GM19328 (cell line): Measurements from ENCODE around the gene SMC5.
"Not testable (repeated sequence)": the region's sequence is repeated elsewhere in the genome, so short reads cannot be mapped to it uniquely, and the experiment has no call there.

Experiments used
- ATAC-seq: cut with Tn5 transposase; IDR thresholded peaks from one replicate; pipeline ENCODE4 v1.9.1; 2021; ENCODE audit warnings: mild to moderate bottlenecking, moderate library complexity; ENCODE audit not compliant: unreplicated experiment

Gene SMC5

GRCh38 chr9:70258692-70259511 is at the start of gene SMC5:
TSS of gene SMC5 (plus strand) at chr9:70258978. CDS start at chr9:70259079, 101 bp downstream.
- peak; percentile 87 for ATAC-seq

- no peak for ATAC-seq
These were observed 41.7 kb upstream of the SMC5 start for GRCh38 chr9:70217029-70217428.

- no peak for ATAC-seq
These were observed 40.0 kb upstream of the SMC5 start for GRCh38 chr9:70218767-70219166.

GRCh38 chr9:70220216-70220615 is 38.6 kb upstream of the SMC5 start:
- ATAC-seq: no peak

- no peak for ATAC-seq
These were observed 36.4 kb upstream of the SMC5 start for GRCh38 chr9:70222354-70222753.

- no peak for ATAC-seq
These were observed 30.7 kb upstream of the SMC5 start for GRCh38 chr9:70228118-70228517.

- ATAC-seq: no peak
These were observed 30.2 kb upstream of the SMC5 start for GRCh38 chr9:70228611-70229010.

GRCh38 chr9:70229026-70229425 is 29.8 kb upstream of the SMC5 start:
- ATAC-seq: no peak

GRCh38 chr9:70229579-70229978 is 29.2 kb upstream of the SMC5 start:
- ATAC-seq: no peak

- ATAC-seq: no peak
These were observed 26.3 kb upstream of the SMC5 start for GRCh38 chr9:70232476-70232875.

GRCh38 chr9:70234208-70234607 is 24.6 kb upstream of the SMC5 start:
- not testable (repeated sequence) for ATAC-seq

- not testable (repeated sequence) for ATAC-seq
These were observed 12.8 kb upstream of the SMC5 start for GRCh38 chr9:70245952-70246351.

- ATAC-seq: no peak
These were observed 8.6 kb upstream of the SMC5 start for GRCh38 chr9:70250221-70250620.

GRCh38 chr9:70255486-70255885 is 3.3 kb upstream of the SMC5 start:
- ATAC-seq: no peak

- ATAC-seq: no peak
These were observed 2.6 kb upstream of the SMC5 start for GRCh38 chr9:70256123-70256551.

- ATAC-seq: no peak
These were observed 1.3 kb upstream of the SMC5 start for GRCh38 chr9:70257502-70257901.

- peak; percentile 45 for ATAC-seq
These were observed 637 bp upstream of the SMC5 start for GRCh38 chr9:70257991-70258691.

GRCh38 chr9:70259512-70259802 is 679 bp downstream of the SMC5 start:
- no peak for ATAC-seq

- no peak for ATAC-seq
These were observed 1.2 kb downstream of the SMC5 start for GRCh38 chr9:70260007-70260443.

GRCh38 chr9:70260606-70261005 is 1.8 kb downstream of the SMC5 start:
- no peak for ATAC-seq

- ATAC-seq: no peak
These were observed 2.5 kb downstream of the SMC5 start for GRCh38 chr9:70261131-70261870.

GRCh38 chr9:70262366-70262765 is 3.6 kb downstream of the SMC5 start:
- ATAC-seq: no peak
